Upper lobe of right lung (tissue), 1 donor: ENCODE results near the gene KIF7. TPM values are rescaled to one million over a fixed set of nuclear protein-coding genes. Genes with fewer than 3 reads are reported as not detected.

Experiments
- ATAC-seq: fragments of 200-7000 bp; cut with Tn5 transposase; one replicate; pipeline ENCODE4 v1.9.1; 2020; ENCODE audit warnings: mild to moderate bottlenecking, moderate library complexity
- DNase-seq: peaks from one replicate; pipeline ENCODE4 v3.0.0-alpha.2; 2020
- H3K27ac ChIP-seq: fragments of 200-600 bp; one replicate; pipeline ENCODE4 v1.8.0; 2022
- H3K27me3 ChIP-seq: fragments of 200-600 bp; one replicate; pipeline ENCODE4 v1.8.0; 2022; ENCODE audit warnings: mild to moderate bottlenecking
- H3K36me3 ChIP-seq: fragments of 200-600 bp; one replicate; pipeline ENCODE4 v1.8.0; 2022
- H3K4me1 ChIP-seq: fragments of 200-600 bp; one replicate; pipeline ENCODE4 v1.8.0; 2022
- H3K4me3 ChIP-seq: fragments of 200-600 bp; one replicate; pipeline ENCODE4 v1.8.0; 2022; ENCODE audit warnings: mild to moderate bottlenecking
- H3K9me3 ChIP-seq: fragments of 200-600 bp; one replicate; pipeline ENCODE4 v1.8.0; 2022
- intact Hi-C: fragments of 100-400 bp; cut with DNase I; formaldehyde crosslinking; loops from one replicate; pipeline ENCODE4 v1.11.0; 2022
- total RNA-seq: library from RNA; stranded (reverse); fragmentation: NEBNext Ultra II Directional; extraction: Animal tissue kit (Norgen Biotek cat#: 25700); gene quantifications from one replicate; pipeline ENCODE4 v1.2.1, GENCODE V29; 2021
- TF ChIP-seq, protein P1 (sequence below): fragments of 200-600 bp; IDR thresholded peaks from one replicate; pipeline ENCODE4 v1.8.0; 2022; ENCODE audit warnings: antibody characterized with exemption
- donor health status: DM: no; HTN: yes; CAD: no; lungs with severe emphysema.

KIF7 gene
- total RNA-seq, 1 donor from 2014 or later, result 2.1 TPM

DNA sequence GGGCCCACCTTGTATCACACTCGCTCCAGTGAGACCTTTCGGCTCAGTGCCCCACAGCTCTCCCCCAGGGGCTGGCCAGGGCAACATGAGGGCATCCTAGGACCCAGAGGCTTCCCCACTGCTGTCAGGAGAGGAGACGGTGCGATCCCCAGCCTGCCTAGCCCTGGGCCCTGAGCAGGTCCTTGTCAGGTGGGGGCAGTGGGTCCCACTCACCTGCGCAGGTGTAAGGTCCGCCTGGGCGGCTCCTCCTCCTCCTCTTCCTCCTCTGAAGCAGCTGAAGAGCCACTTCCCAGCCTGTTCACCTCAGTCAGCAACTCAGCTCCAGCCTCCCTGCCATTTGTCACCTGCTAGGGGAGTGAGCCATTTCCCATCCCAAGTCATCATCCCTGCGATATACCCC, 9.6 kb downstream of the KIF7 start:
- intact Hi-C loops, result no loop called here
- ATAC-seq, result no peak
- H3K27ac ChIP-seq, result no peak overlapping the region

DNA sequence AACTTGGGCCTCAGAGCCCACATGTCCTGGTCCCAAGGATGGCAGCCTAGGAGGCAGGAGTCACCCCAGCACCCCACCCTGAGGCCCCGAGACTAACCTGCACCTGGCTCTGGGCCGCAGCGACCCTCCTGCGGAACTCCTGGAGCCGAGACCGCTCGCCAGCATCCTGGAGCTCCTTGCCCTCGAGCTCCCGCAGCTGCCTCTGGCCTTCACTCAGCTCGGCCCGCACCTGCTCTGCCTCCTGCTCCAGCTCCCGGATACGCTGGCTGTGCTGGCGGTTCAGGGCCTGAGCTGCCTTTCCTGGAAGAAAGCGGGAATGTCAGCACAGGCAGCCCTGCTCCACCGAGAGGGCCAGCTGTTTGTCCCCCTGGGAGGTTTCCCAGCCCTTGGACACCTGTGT, 13.2 kb downstream of the KIF7 start:
- ATAC-seq, result no peak
- intact Hi-C loops, result no loop called here
- Histone ChIP-seq H3K4me3 (no peak overlapping the region), H3K4me1 (no peaks in the 10 kb centered on the region), H3K36me3 (no peaks in the 10 kb centered on the region), H3K27me3 (no peaks in the 10 kb centered on the region), H3K9me3 (no peaks in the 10 kb centered on the region), H3K27ac (no peak overlapping the region)
- TF ChIP-seq, protein P1, sequence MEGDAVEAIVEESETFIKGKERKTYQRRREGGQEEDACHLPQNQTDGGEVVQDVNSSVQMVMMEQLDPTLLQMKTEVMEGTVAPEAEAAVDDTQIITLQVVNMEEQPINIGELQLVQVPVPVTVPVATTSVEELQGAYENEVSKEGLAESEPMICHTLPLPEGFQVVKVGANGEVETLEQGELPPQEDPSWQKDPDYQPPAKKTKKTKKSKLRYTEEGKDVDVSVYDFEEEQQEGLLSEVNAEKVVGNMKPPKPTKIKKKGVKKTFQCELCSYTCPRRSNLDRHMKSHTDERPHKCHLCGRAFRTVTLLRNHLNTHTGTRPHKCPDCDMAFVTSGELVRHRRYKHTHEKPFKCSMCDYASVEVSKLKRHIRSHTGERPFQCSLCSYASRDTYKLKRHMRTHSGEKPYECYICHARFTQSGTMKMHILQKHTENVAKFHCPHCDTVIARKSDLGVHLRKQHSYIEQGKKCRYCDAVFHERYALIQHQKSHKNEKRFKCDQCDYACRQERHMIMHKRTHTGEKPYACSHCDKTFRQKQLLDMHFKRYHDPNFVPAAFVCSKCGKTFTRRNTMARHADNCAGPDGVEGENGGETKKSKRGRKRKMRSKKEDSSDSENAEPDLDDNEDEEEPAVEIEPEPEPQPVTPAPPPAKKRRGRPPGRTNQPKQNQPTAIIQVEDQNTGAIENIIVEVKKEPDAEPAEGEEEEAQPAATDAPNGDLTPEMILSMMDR, result no peak
- no peak for DNase-seq

More for the DNA sequence above, 9.6 kb downstream of the KIF7 start:
- H3K9me3 ChIP-seq, result no peaks in the 10 kb centered on the region
- H3K4me1 ChIP-seq, result no peaks in the 10 kb centered on the region
- no peaks in the 10 kb centered on the region for H3K27me3 ChIP-seq
- TF ChIP-seq, protein P1, result no peak
- H3K4me3 ChIP-seq, result no peak overlapping the region
- H3K36me3 ChIP-seq, result no peaks in the 10 kb centered on the region
- no peak for DNase-seq

DNA sequence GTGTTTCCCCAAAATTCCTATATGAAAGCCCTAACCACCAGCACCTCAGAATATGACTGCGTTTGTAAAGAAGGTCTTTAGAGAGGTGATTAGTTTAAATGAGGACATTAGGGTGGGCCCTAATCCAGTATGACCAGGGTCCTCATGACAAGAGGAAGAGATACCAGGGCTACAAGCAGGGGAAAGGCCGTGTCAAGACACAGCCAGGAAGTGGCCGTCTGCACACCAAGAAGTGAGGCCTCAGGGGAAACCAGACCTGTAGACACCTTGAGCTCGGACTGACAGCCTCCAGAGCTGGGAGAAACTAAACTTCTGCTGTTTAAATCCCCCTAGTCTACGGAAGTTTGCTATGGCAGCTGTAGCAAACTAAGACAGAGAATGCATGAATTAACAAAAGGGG, 14.2 kb downstream of the KIF7 start:
- TF ChIP-seq, protein P1, result no peak
- intact Hi-C loops, result no loop called here
- Histone ChIP-seq H3K27me3 (no peaks in the 10 kb centered on the region), H3K4me1 (no peaks in the 10 kb centered on the region), H3K27ac (no peak overlapping the region), H3K36me3 (no peaks in the 10 kb centered on the region), H3K4me3 (no peak overlapping the region), H3K9me3 (no peaks in the 10 kb centered on the region)
- DNase-seq, result no peak
- ATAC-seq, result no peak

DNA sequence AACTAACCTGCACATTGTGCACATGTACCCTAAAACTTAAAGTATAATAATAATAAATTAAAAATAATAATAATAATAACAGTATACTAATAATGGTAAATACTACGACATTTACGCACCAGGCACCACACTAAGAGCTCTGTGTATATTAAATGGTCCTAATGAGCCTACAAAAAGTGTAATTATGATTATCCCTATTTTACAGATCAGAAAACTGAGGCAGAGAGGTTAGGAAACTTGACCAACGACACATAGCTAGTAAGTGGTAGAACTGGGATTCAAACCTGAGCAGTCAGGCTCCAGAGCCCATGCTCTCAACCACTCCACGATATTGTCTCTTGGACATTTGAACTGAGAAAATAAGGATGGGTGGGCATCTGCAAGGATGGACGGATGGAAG, 15.0 kb downstream of the KIF7 start:
- TF ChIP-seq, protein P1, result no peak
- no peaks in the 10 kb centered on the region for H3K4me1 ChIP-seq
- no peak overlapping the region for H3K27ac ChIP-seq
- DNase-seq (no peak), ATAC-seq (no peak)
- intact Hi-C loops, result no loop called here
- no peak overlapping the region for H3K4me3 ChIP-seq
- H3K36me3 ChIP-seq, result no peaks in the 10 kb centered on the region
- no peaks in the 10 kb centered on the region for H3K9me3 ChIP-seq
- H3K27me3 ChIP-seq, result no peaks in the 10 kb centered on the region

DNA sequence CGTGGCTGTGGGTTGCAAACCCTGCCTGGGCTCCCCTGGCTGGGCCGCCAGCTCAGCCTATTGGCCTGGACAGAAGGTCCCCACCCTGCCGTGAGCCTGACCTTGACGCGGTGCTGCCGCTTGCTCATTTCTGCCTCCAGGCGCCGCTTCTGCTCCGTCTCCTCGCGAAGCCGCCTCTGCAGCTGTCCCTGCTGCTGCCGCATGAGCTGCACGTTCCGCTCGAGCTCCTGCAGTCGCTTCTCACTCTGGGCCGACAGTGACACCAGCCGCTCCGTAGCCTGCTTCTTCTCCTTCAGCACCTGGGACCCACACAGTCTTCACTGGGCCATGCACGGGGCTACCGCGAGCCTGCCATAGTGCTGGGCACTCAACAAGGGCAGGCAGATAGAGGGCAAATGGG, 21.7 kb downstream of the KIF7 start:
- Histone ChIP-seq H3K36me3 (no peaks in the 10 kb centered on the region), H3K9me3 (no peaks in the 10 kb centered on the region), H3K4me3 (no peak overlapping the region), H3K4me1 (no peaks in the 10 kb centered on the region), H3K27ac (no peak overlapping the region), H3K27me3 (no peaks in the 10 kb centered on the region)
- DNase-seq (no peak), ATAC-seq (no peak)
- intact Hi-C loops, result no loop called here
- TF ChIP-seq, protein P1, result no peak
